Astrocyte (in vitro differentiated cells and primary cell): ENCODE measurements around the gene ATRNL1. TPM values are rescaled to one million over a fixed set of nuclear protein-coding genes. Genes with fewer than 3 reads are reported as not detected.

Experiments
- DNase-seq: peaks from one replicate; pipeline ENCODE4 v3.0.0-alpha.2; 2010; ENCODE audit warnings: low read depth
- FAIRE-seq: peaks from 2 replicates; lab custom pipeline; 2011; peaks lifted over from hg19 to GRCh38; lab: Jason Lieb, UNC
- H2AFZ ChIP-seq: 2 replicates; pipeline ENCODE4 v1.6.0; 2012; ENCODE audit warnings: low read depth, low read length, inconsistent platforms
- H3K27ac ChIP-seq: 2 replicates; pipeline ENCODE4 v1.5.1; 2011; ENCODE audit warnings: low read depth, low read length, inconsistent platforms
- H3K27me3 ChIP-seq: 2 replicates; pipeline ENCODE4 v1.6.0; 2011; ENCODE audit warnings: low read length, inconsistent platforms; ENCODE audit not compliant: insufficient read depth
- H3K36me3 ChIP-seq: 2 replicates; pipeline ENCODE4 v1.5.1; 2011; ENCODE audit warnings: low read length, inconsistent platforms; ENCODE audit not compliant: insufficient read depth
- H3K4me1 ChIP-seq: 2 replicates; pipeline ENCODE4 v1.5.1; 2011; ENCODE audit warnings: low read length, inconsistent platforms; ENCODE audit not compliant: insufficient read depth
- H3K4me2 ChIP-seq: 2 replicates; pipeline ENCODE4 v1.6.0; 2012; ENCODE audit warnings: low read length, inconsistent platforms
- H3K4me3 ChIP-seq: 2 replicates; pipeline ENCODE4 v1.5.1; 2011; ENCODE audit warnings: low read depth, mild to moderate bottlenecking, low read length, inconsistent platforms; ENCODE audit not compliant: insufficient read depth
- H3K79me2 ChIP-seq: 2 replicates; pipeline ENCODE4 v1.6.0; 2012; ENCODE audit warnings: mild to moderate bottlenecking, low read length, inconsistent platforms; ENCODE audit not compliant: insufficient read depth
- H3K9ac ChIP-seq: 2 replicates; pipeline ENCODE4 v1.6.0; 2012; ENCODE audit warnings: mild to moderate bottlenecking, low read length, inconsistent platforms
- H3K9me3 ChIP-seq: 2 replicates; pipeline ENCODE4 v1.5.1; 2012; ENCODE audit warnings: low read depth, mild to moderate bottlenecking, low read length, inconsistent platforms; ENCODE audit not compliant: insufficient read depth
- H4K20me1 ChIP-seq: 2 replicates; pipeline ENCODE4 v1.6.0; 2012; ENCODE audit warnings: low read length, inconsistent platforms; ENCODE audit not compliant: insufficient read depth
- H3K27ac Mint-ChIP-seq: one replicate; pipeline ENCODE4 v1.8.0; 2021; ENCODE audit warnings: mild to moderate bottlenecking, mixed read lengths; ENCODE audit not compliant: unreplicated experiment
- H3K27me3 Mint-ChIP-seq: one replicate; pipeline ENCODE4 v1.8.0; 2021; ENCODE audit warnings: low read depth, mixed read lengths; ENCODE audit not compliant: unreplicated experiment
- H3K36me3 Mint-ChIP-seq: one replicate; pipeline ENCODE4 v1.8.0; 2021; ENCODE audit warnings: low read depth, mixed read lengths; ENCODE audit not compliant: unreplicated experiment
- H3K4me1 Mint-ChIP-seq: one replicate; pipeline ENCODE4 v1.8.0; 2021; ENCODE audit warnings: low read depth, mixed read lengths; ENCODE audit not compliant: unreplicated experiment
- H3K4me3 Mint-ChIP-seq: one replicate; pipeline ENCODE4 v1.8.0; 2021; ENCODE audit warnings: mild to moderate bottlenecking, moderate library complexity, mixed read lengths; ENCODE audit not compliant: unreplicated experiment
- H3K9me3 Mint-ChIP-seq: one replicate; pipeline ENCODE4 v1.8.0; 2021; ENCODE audit warnings: mild to moderate bottlenecking, mixed read lengths; ENCODE audit not compliant: unreplicated experiment
- EZH2 ChIP-seq: IDR thresholded peaks from 2 replicates; pipeline ENCODE4 v1.6.1; 2012; ENCODE audit warnings: mild to moderate bottlenecking, low read length, inconsistent platforms; ENCODE audit not compliant: insufficient read depth
- total RNA-seq: library from RNA; stranded (reverse); gene quantifications from 2 replicates; pipeline ENCODE4 v1.2.1, GENCODE V29; 2021
- TF ChIP-seq, protein P1 (sequence below): IDR thresholded peaks from 2 replicates; pipeline ENCODE4 v1.5.1; 2011; ENCODE audit warnings: low read depth, mild to moderate bottlenecking, inconsistent platforms, low read length, moderate library complexity; ENCODE audit not compliant: insufficient read depth

ATRNL1 gene
- total RNA-seq, 1 donor from 2014 or later, result 17.5 TPM

DNA sequence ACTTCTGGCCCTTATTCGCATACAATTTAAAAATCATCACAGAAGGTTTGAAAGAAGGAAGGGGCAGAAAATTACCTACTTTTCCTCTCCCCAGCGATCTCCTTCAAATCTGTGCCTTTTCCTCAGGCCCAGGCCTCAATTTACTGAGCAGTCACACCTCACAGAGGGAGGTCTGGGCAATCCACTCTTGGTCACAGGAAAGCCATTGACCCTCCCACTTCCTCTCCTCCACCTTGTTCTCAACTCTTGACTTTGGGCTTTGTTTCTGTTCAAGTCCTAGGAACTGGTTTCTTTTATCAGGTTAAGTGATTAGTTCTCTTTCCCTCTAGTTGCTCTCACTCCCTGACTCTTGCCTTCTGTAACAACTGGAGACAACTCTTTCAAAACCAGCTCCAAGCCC, 37.0 kb upstream of the ATRNL1 start:
- no peak overlapping the region for H3K4me3 ChIP-seq
- H3K9ac ChIP-seq, result no peak overlapping the region
- no peak overlapping the region for H3K4me2 ChIP-seq
- Mint-ChIP-seq H3K9me3 (no peaks in the 10 kb centered on the region), H3K27ac (no peak overlapping the region), H3K36me3 (no peaks in the 10 kb centered on the region), H3K4me1 (peaks cover 9% of the 10 kb centered on the region), H3K27me3 (no peaks in the 10 kb centered on the region), H3K4me3 (no peak overlapping the region)
- H3K27ac ChIP-seq, result no peak overlapping the region
- no peak for TF ChIP-seq EZH2
- TF ChIP-seq, protein P1, sequence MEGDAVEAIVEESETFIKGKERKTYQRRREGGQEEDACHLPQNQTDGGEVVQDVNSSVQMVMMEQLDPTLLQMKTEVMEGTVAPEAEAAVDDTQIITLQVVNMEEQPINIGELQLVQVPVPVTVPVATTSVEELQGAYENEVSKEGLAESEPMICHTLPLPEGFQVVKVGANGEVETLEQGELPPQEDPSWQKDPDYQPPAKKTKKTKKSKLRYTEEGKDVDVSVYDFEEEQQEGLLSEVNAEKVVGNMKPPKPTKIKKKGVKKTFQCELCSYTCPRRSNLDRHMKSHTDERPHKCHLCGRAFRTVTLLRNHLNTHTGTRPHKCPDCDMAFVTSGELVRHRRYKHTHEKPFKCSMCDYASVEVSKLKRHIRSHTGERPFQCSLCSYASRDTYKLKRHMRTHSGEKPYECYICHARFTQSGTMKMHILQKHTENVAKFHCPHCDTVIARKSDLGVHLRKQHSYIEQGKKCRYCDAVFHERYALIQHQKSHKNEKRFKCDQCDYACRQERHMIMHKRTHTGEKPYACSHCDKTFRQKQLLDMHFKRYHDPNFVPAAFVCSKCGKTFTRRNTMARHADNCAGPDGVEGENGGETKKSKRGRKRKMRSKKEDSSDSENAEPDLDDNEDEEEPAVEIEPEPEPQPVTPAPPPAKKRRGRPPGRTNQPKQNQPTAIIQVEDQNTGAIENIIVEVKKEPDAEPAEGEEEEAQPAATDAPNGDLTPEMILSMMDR, result no peak
- DNase-seq, result no peak
- no peaks in the 10 kb centered on the region for H3K79me2 ChIP-seq
- no peak for FAIRE-seq
- H4K20me1 ChIP-seq, result no peaks in the 10 kb centered on the region
- no peaks in the 10 kb centered on the region for H3K27me3 ChIP-seq
- H3K9me3 ChIP-seq, result no peaks in the 10 kb centered on the region
- no peaks in the 10 kb centered on the region for H3K4me1 ChIP-seq
- no peaks in the 10 kb centered on the region for H3K36me3 ChIP-seq
- H2AFZ ChIP-seq, result no peak overlapping the region

DNA sequence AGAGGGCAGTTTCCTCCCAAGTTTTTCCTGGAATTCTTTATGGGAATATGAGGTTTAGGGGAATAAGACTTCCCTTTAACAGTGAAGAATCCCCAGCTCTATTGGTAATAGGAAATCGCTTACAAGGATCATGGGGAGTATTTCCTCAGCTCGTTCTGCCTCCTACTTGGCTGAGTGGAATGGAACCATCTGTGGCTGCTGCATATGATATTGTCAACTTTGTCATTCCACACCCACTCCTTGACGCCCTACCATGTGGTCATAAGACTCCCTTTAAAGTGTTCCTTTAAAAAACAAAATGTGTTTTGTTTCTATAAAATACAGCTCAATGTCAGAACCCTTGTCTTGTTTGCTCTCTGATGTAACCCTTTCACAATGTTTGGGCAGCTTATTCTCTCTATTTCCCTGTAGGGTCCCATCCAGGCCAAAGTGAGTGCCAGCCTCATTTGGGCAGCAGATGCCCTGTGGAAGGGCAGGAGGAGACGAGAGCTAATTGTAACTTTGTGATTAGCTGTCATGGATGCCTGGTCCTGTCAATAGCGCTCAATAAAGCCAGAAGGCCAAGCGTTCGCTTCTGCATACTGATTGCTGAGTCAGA, 33.8 kb upstream of the ATRNL1 start:
- no peak overlapping the region for H3K4me2 ChIP-seq
- FAIRE-seq (no peak), DNase-seq (no peak)
- H3K9me3 Mint-ChIP-seq, result no peaks in the 10 kb centered on the region
- no peaks in the 10 kb centered on the region for H3K79me2 ChIP-seq
- no peaks in the 10 kb centered on the region for H3K27me3 ChIP-seq
- H3K27me3 Mint-ChIP-seq, result no peaks in the 10 kb centered on the region
- H3K36me3 Mint-ChIP-seq, result no peaks in the 10 kb centered on the region
- no peak overlapping the region for H3K27ac Mint-ChIP-seq
- no peaks in the 10 kb centered on the region for H3K36me3 ChIP-seq
- H3K9ac ChIP-seq, result no peak overlapping the region
- TF ChIP-seq EZH2, result no peak
- TF ChIP-seq, protein P1, result no peak
- no peaks in the 10 kb centered on the region for H3K4me1 Mint-ChIP-seq
- no peak overlapping the region for H2AFZ ChIP-seq
- no peaks in the 10 kb centered on the region for H3K9me3 ChIP-seq
- no peak overlapping the region for H3K4me3 ChIP-seq
- H3K4me3 Mint-ChIP-seq, result no peak overlapping the region
- H3K4me1 ChIP-seq, result no peaks in the 10 kb centered on the region
- no peaks in the 10 kb centered on the region for H4K20me1 ChIP-seq
- H3K27ac ChIP-seq, result no peak overlapping the region
